Adipose tissue (tissue), 3 donors: ENCODE results near the gene L1CAM. TPM values are rescaled to one million over a fixed set of nuclear protein-coding genes. Genes with fewer than 3 reads are reported as not detected.

Source experiments
- H3K27ac ChIP-seq: one replicate; pipeline ENCODE4 v1.5.1; 2013; ENCODE audit warnings: low read depth, low read length
- WGBS, 3 donors: extraction: QIAGEN DNeasy Blood & Tissue Kit; methylation state at CpG; one replicate each; pipeline ENCODE4 v1.1.7; 2013; 5-methylcytosine and 5-hydroxymethylcytosine counted together
- polyA plus RNA-seq, 3 donors: library from polyadenylated mRNA; stranded (reverse); fragments of 200-250 nt; gene quantifications; one replicate each; pipeline ENCODE4 v1.2.3, GENCODE V29; 2013
- donor health status: healthy with polysubstance abuse.
- donor health status: Bipolar disorder and iron deficiency.
- donor health status: healthy.

The L1CAM gene
- polyA plus RNA-seq: 1 to 10 TPM; 1.3 to 1.8 (median 1.5) TPM

- WGBS, 3 donors: 6 to 23% (median 6%) methylated on average over 16 to 57 of the region's 94 CpGs
- no peak within 1 kb of the TSS for H3K27ac ChIP-seq
Measured at GRCh38 chrX:153885968-153886903, at the start of gene L1CAM. Gene L1CAM, minus strand, starts transcription at chrX:153886173. Its CDS starts 10,337 bp downstream, at chrX:153875836.

GRCh38 chrX:153935326-153935851 lies 49.4 kb upstream of the L1CAM start:
- no peak overlapping the region for H3K27ac ChIP-seq
- WGBS, 3 donors: 16 to 25% (median 18%) methylated on average over 14 to 30 of the region's 32 CpGs

- WGBS, 3 donors: 0 to 11% (median 0%) methylated on average over 7 to 81 of the region's 87 CpGs
Measured at GRCh38 chrX:153934762-153935325, 48.9 kb upstream of the L1CAM start, which contains the start of gene NAA10. Gene NAA10, minus strand, starts transcription at chrX:153935037. Its CDS starts 133 bp downstream, at chrX:153934904.

GRCh38 chrX:153934148-153934761 lies 48.3 kb upstream of the L1CAM start:
- no peak overlapping the region for H3K27ac ChIP-seq
- WGBS, 3 donors: 4 to 23% (median 7%) methylated on average over 17 to 33 of the region's 33 CpGs

More at GRCh38 chrX:153934762-153935325, 48.9 kb upstream of the L1CAM start, which contains the start of gene NAA10:
- H3K27ac ChIP-seq: no peak within 1 kb of the TSS

GRCh38 chrX:153933748-153934147 lies 47.8 kb upstream of the L1CAM start:
- 32 to 44% (median 33%) methylated on average over 7 of the region's 7 CpGs for WGBS, 3 donors
- no peak overlapping the region for H3K27ac ChIP-seq

GRCh38 chrX:153932220-153932915 lies 46.4 kb upstream of the L1CAM start:
- WGBS, 3 donors: 90 to 92% (median 91%) methylated on average over 12 to 13 of the region's 13 CpGs
- no peak overlapping the region for H3K27ac ChIP-seq

- 91 to 95% (median 92%) methylated on average over 11 to 13 of the region's 13 CpGs for WGBS, 3 donors
- no peak overlapping the region for H3K27ac ChIP-seq
Measured at GRCh38 chrX:153931748-153932147, 45.8 kb upstream of the L1CAM start.

GRCh38 chrX:153931151-153931550 lies 45.2 kb upstream of the L1CAM start:
- H3K27ac ChIP-seq: no peak overlapping the region
- 87 to 90% (median 87%) methylated on average over 5 to 8 of the region's 8 CpGs for WGBS, 3 donors

- WGBS, 3 donors: 88 to 91% (median 89%) methylated on average over 16 to 31 of the region's 31 CpGs
- no peak overlapping the region for H3K27ac ChIP-seq
Measured at GRCh38 chrX:153930011-153930910, 44.3 kb upstream of the L1CAM start.

- 73 to 88% (median 80%) methylated on average over 9 to 10 of the region's 10 CpGs for WGBS, 3 donors
- H3K27ac ChIP-seq: no peak overlapping the region
Measured at GRCh38 chrX:153929576-153929975, 43.6 kb upstream of the L1CAM start.

- H3K27ac ChIP-seq: no peak overlapping the region
- WGBS, 3 donors: 34 to 60% (median 42%) methylated on average over 5 to 9 of the region's 9 CpGs
Measured at GRCh38 chrX:153928846-153929245, 42.9 kb upstream of the L1CAM start.

GRCh38 chrX:153927922-153928760 lies 42.2 kb upstream of the L1CAM start:
- WGBS, 3 donors: 0 to 11% (median 0%) methylated on average over 24 to 76 of the region's 76 CpGs
- peak overlapping the region; percentile 49 for H3K27ac ChIP-seq

- WGBS, 3 donors: 0 to 10% (median 2%) methylated on average over 7 to 8 of the region's 8 CpGs
- peak overlapping the region; percentile 49 for H3K27ac ChIP-seq
Measured at GRCh38 chrX:153927672-153927921, 41.6 kb upstream of the L1CAM start.

- 3 to 28% (median 22%) methylated on average over 17 to 31 of the region's 31 CpGs for WGBS, 3 donors
- H3K27ac ChIP-seq: peak overlapping the region; percentile 43
Measured at GRCh38 chrX:153926858-153927671, 41.1 kb upstream of the L1CAM start.

GRCh38 chrX:153926552-153926857 lies 40.5 kb upstream of the L1CAM start:
- peak overlapping the region; percentile 28 for H3K27ac ChIP-seq

More at GRCh38 chrX:153926552-153926857, 40.5 kb upstream of the L1CAM start:
- WGBS, 3 donors: 13 to 48% (median 13%) methylated on average over 3 to 4 of the region's 4 CpGs
